Hepatocyte (in vitro differentiated cells): ENCODE measurements around the gene KCNN1. TPM values are rescaled to one million over a fixed set of nuclear protein-coding genes. Genes with fewer than 3 reads are reported as not detected.

ENCODE experiments used
- DNase-seq: peaks from one replicate; pipeline ENCODE4 v3.0.0-alpha.2; 2016; ENCODE audit warnings: low spot score
- H2AFZ ChIP-seq: fragments of 200-600 bp; sonication (generic); 2 replicates; pipeline ENCODE4 v1.6.0; 2016; ENCODE audit warnings: antibody characterized with exemption, mild to moderate bottlenecking
- H3K27ac ChIP-seq: fragments of 200-600 bp; sonication (generic); 2 replicates; pipeline ENCODE4 v1.5.1; 2016; ENCODE audit warnings: mild to moderate bottlenecking
- H3K27me3 ChIP-seq: fragments of 200-600 bp; sonication (generic); 2 replicates; pipeline ENCODE4 v1.6.1; 2016
- H3K36me3 ChIP-seq: fragments of 200-600 bp; sonication (generic); replicated peaks from 2 replicates; pipeline ENCODE4 v1.5.1; 2016; ENCODE audit warnings: low read depth; ENCODE audit not compliant: insufficient read depth
- H3K4me1 ChIP-seq: fragments of 200-600 bp; sonication (generic); 2 replicates; pipeline ENCODE4 v1.5.1; 2016; ENCODE audit warnings: mild to moderate bottlenecking, moderate library complexity; ENCODE audit not compliant: insufficient read depth
- H3K4me2 ChIP-seq: fragments of 200-600 bp; sonication (generic); 2 replicates; pipeline ENCODE4 v1.6.0; 2016
- H3K4me3 ChIP-seq: fragments of 200-600 bp; sonication (generic); 2 replicates; pipeline ENCODE4 v1.5.1; 2016; ENCODE audit warnings: mild to moderate bottlenecking
- H3K79me2 ChIP-seq: fragments of 200-600 bp; sonication (generic); 2 replicates; pipeline ENCODE4 v1.6.0; 2017; ENCODE audit warnings: mild to moderate bottlenecking
- H3K9me2 ChIP-seq: fragments of 200-600 bp; sonication (generic); replicated peaks from 2 replicates; pipeline ENCODE4 v1.6.0; 2017; ENCODE audit warnings: mild to moderate bottlenecking; ENCODE audit not compliant: insufficient read depth
- H3K9me3 ChIP-seq: fragments of 200-600 bp; sonication (generic); 2 replicates; pipeline ENCODE4 v1.5.1; 2016; ENCODE audit warnings: low read depth, mild to moderate bottlenecking
- H4K20me1 ChIP-seq: fragments of 200-600 bp; sonication (generic); 2 replicates; pipeline ENCODE4 v1.6.0; 2016; ENCODE audit warnings: mild to moderate bottlenecking; ENCODE audit not compliant: insufficient read depth, poor library complexity, severe bottlenecking
- EZH2 ChIP-seq: fragments of 200-600 bp; sonication (generic); IDR thresholded peaks from 2 replicates; pipeline ENCODE4 v1.6.1; 2016; ENCODE audit warnings: antibody characterized with exemption, mild to moderate bottlenecking, borderline replicate concordance
- EZH2phosphoT487 ChIP-seq: fragments of 200-600 bp; sonication (generic); IDR thresholded peaks from one replicate; pipeline ENCODE4 v1.6.1; 2018; ENCODE audit warnings: antibody characterized with exemption, mild to moderate bottlenecking, low read depth, moderate library complexity; ENCODE audit not compliant: unreplicated experiment, severe bottlenecking
- WGBS: methylation state at CpG from one replicate; pipeline ENCODE4 v1.1.6; 2016; ENCODE audit warnings: low lambda C conversion rate; ENCODE audit errors: missing lambda C conversion rate; 5-methylcytosine and 5-hydroxymethylcytosine counted together
- polyA plus RNA-seq: library from polyadenylated mRNA; unstranded; fragments of >200 nt; fragmentation: Nextera tagmentation; extraction: Ambion mirVana; gene quantifications from 2 replicates; pipeline ENCODE4 v1.2.1, GENCODE V29; 2016
- total RNA-seq: library from RNA; depleted of rRNA; stranded (reverse); fragments of >200 nt; gene quantifications from 2 replicates; pipeline ENCODE4 v1.2.3, GENCODE V29; 2014
- TF ChIP-seq, protein P1 (sequence below): fragments of 200-600 bp; sonication (generic); IDR thresholded peaks from 2 replicates; pipeline ENCODE4 v1.5.1; 2016; ENCODE audit warnings: antibody characterized with exemption, mild to moderate bottlenecking; ENCODE audit not compliant: poor library complexity

KCNN1 gene
- total and polyA plus RNA-seq, 2 experiments from 2014 or later = 2.4 to 3.2 TPM

GRCh38 chr19:17998827-17999150 is 31.9 kb downstream of the KCNN1 start:
- Histone ChIP-seq H2AFZ (no peak overlapping the region), H3K27ac (no peak overlapping the region), H3K4me2 (no peak overlapping the region), H3K79me2 (no peaks in the 10 kb centered on the region), H4K20me1 (no peaks in the 10 kb centered on the region), H3K36me3 (no peaks in the 10 kb centered on the region), H3K9me2 (no peaks in the 10 kb centered on the region), H3K4me1 (peaks cover 3% of the 10 kb centered on the region), H3K4me3 (no peak overlapping the region), H3K27me3 (no peaks in the 10 kb centered on the region), H3K9me3 (no peaks in the 10 kb centered on the region)
- DNase-seq = no peak
- 88% methylated on average over 5 of the region's 5 CpGs for WGBS
- TF ChIP-seq EZH2phosphoT487 (no peak), EZH2 (no peak)
- TF ChIP-seq, protein P1, sequence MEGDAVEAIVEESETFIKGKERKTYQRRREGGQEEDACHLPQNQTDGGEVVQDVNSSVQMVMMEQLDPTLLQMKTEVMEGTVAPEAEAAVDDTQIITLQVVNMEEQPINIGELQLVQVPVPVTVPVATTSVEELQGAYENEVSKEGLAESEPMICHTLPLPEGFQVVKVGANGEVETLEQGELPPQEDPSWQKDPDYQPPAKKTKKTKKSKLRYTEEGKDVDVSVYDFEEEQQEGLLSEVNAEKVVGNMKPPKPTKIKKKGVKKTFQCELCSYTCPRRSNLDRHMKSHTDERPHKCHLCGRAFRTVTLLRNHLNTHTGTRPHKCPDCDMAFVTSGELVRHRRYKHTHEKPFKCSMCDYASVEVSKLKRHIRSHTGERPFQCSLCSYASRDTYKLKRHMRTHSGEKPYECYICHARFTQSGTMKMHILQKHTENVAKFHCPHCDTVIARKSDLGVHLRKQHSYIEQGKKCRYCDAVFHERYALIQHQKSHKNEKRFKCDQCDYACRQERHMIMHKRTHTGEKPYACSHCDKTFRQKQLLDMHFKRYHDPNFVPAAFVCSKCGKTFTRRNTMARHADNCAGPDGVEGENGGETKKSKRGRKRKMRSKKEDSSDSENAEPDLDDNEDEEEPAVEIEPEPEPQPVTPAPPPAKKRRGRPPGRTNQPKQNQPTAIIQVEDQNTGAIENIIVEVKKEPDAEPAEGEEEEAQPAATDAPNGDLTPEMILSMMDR = no peak

- no peak for DNase-seq
- Histone ChIP-seq H3K4me3 (no peak overlapping the region), H3K4me2 (no peak overlapping the region), H3K4me1 (peaks cover 3% of the 10 kb centered on the region), H3K79me2 (no peaks in the 10 kb centered on the region), H3K9me3 (no peaks in the 10 kb centered on the region), H4K20me1 (no peaks in the 10 kb centered on the region), H2AFZ (no peak overlapping the region), H3K36me3 (no peaks in the 10 kb centered on the region), H3K9me2 (no peaks in the 10 kb centered on the region), H3K27ac (no peak overlapping the region), H3K27me3 (no peaks in the 10 kb centered on the region)
- TF ChIP-seq, protein P1 = no peak
- TF ChIP-seq EZH2phosphoT487 (no peak), EZH2 (no peak)
- whole genome bisulfite sequencing = 87% methylated on average over 20 of the region's 21 CpGs
These were observed 33.0 kb downstream of the KCNN1 start for GRCh38 chr19:17999684-18000479.

GRCh38 chr19:18000480-18000914 is 33.6 kb downstream of the KCNN1 start:
- Histone ChIP-seq H3K4me2 (peak overlapping the region; percentile 98), H3K4me1 (peaks cover 3% of the 10 kb centered on the region), H4K20me1 (no peaks in the 10 kb centered on the region), H3K79me2 (no peaks in the 10 kb centered on the region), H3K36me3 (no peaks in the 10 kb centered on the region), H3K27ac (no peak overlapping the region), H3K9me3 (no peaks in the 10 kb centered on the region), H2AFZ (peak overlapping the region; percentile 90), H3K9me2 (no peaks in the 10 kb centered on the region), H3K4me3 (no peak overlapping the region), H3K27me3 (no peaks in the 10 kb centered on the region)
- DNase-seq = no peak
- no peak for TF ChIP-seq EZH2
- TF ChIP-seq, protein P1 = no peak
- no peak for TF ChIP-seq EZH2phosphoT487
- WGBS = 82% methylated on average over 4 of the region's 17 CpGs
